Myocyte (in vitro differentiated cells): ENCODE results near the gene REG4. TPM values are rescaled to one million over a fixed set of nuclear protein-coding genes. Genes with fewer than 3 reads are reported as not detected.

Source experiments
- DNase-seq: peaks from one replicate; pipeline ENCODE4 v3.0.0-alpha.2; 2012; ENCODE audit warnings: low read depth
- total RNA-seq: library from RNA; depleted of rRNA; stranded (reverse); fragments of >200 nt; gene quantifications from 2 replicates; pipeline ENCODE4 v1.2.3, GENCODE V29; 2014

REG4 gene
- total RNA-seq, 1 donor from 2014 or later: not detected

DNA sequence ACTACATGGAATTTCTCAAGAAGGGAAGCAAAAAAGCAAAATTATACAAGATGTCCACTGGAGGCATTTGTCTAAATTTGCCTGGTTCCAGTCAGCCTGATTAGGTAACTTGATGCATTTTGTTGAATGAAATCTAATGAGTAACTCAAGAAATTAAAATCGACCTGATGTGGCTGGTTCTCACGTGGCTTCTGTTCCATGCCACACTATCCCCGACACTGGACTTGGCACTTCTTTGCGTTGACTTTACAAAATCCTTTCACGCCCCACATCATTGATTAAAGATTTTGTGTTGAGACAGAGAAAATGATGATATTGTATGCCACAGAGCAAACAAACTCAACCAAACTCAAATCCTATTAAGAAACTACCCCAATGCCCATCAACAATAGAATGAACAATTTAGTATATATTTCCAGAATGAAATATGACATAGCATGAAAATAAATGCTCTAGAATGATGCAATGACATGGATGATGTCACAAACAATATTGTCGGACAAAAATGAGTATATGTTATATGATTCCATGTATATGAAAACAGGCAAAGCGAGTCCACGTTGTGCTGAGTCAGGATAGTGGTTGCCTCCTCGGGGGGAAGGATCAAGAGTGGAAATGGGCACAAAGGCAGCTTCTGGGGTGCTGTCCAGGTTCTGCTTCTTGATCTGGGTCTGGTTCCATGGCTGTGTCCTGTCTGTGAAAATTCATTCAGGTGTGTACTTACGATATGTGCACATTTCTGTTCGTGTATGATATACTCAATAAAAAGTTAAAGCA, 29.6 kb downstream of the REG4 start:
- no peak for DNase-seq

DNA sequence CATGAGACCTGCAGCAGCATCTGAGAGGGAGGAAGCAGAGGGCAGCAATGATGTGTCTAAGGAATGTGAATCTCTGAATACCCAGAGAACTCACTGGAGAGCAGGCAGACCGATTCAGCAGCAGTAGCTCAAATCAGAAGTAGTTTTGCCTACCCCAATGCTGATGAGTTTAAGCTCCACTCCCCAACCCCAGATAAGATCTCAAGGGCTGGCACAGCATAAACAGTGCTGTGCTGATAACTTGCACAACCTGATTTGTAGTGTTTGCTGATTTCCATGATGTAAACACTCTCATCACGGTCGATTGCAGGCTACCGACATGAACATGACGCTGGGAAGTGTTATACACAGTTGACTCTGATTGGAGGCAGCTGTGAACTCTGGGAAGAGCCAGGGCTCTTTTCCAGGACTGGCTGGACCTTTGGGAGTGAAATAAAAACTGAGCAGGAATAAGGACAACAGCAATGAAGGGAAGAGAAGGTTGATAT, 31.3 kb downstream of the REG4 start:
- DNase-seq: no peak

GRCh38 chr1:119778886-119779560, 32.2 kb downstream of the REG4 start:
- DNase-seq: no peak

- no peak for DNase-seq
Observed at GRCh38 chr1:119778359-119778758, 32.9 kb downstream of the REG4 start.

- DNase-seq: no peak
Observed at GRCh38 chr1:119774746-119775490, 36.3 kb downstream of the REG4 start.

- DNase-seq: peak; percentile 53
Observed at GRCh38 chr1:119773711-119774241, 37.5 kb downstream of the REG4 start.

GRCh38 chr1:119772298-119772697, 39.0 kb downstream of the REG4 start:
- no peak for DNase-seq

- no peak for DNase-seq
Observed at GRCh38 chr1:119771770-119772169, 39.5 kb downstream of the REG4 start.

- peak; percentile 29 for DNase-seq
Observed at GRCh38 chr1:119771016-119771415, 40.2 kb downstream of the REG4 start.

- DNase-seq: no peak
Observed at GRCh38 chr1:119768778-119769177, 42.5 kb downstream of the REG4 start, which contains the start of gene HMGCS2. HMGCS2 (minus strand) TSS chr1:119768905; CDS start chr1:119768844, 61 bp downstream.

- no peak for DNase-seq
Observed at GRCh38 chr1:119767486-119767885, 43.8 kb downstream of the REG4 start.

GRCh38 chr1:119766374-119766794, 44.9 kb downstream of the REG4 start:
- peak; percentile 17 for DNase-seq

DNA sequence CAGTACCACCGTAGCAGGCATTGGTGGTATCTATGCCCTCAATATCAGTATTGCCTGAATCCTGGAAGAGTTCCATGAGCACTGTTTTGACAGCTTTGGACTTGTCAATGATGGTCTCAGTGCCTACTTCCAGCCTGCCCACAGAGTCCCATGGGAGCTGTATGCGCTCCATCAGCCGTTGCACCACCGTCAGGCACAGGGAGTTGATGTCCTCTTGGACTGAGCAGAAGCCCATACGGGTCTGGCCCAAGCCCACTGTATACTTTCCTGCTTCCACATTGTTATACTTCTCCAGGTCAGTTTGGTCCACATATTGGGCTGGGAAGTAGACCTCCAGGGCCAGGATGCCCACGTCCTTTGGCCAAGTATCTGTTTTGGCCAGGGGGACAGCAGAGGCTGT, 47.0 kb downstream of the REG4 start:
- no peak for DNase-seq

DNA sequence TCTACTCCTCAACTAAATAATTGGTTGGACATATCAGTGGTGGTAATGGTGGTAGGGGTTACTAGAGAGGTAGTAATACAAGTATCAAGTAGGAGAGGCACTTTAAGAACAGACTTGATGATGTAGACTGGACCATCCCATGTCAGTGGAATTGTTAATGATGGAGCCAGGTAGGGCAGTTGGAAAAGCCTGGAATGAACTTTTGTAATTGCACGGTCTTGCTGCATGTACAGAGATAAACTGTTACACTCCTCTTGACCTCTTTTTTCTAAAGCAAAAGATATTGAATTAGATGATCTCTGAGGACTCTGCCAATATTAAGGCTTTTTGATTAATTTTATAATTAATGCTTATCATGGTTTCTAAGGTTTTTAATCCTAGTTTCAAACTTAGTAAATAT, 48.3 kb downstream of the REG4 start:
- DNase-seq: no peak

DNA sequence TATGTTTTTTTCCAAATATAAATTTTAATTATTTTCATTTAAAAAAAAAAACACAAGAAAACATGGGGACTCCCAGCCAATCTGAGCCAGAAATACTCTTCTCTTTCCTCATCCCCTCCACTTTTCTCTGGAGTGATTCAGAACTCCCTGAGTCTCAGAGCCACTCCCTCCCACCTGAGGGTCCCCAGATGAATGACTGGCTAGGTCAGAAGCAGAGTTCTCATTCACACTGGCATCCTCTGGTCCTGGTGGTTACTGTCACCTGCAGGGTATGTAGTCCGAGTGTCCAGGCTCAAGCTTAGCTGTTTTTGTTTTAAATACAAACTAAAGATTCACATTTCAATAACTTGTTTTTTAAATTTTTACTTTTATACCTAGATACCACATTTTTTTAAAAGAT, 48.9 kb downstream of the REG4 start:
- DNase-seq: no peak

DNA sequence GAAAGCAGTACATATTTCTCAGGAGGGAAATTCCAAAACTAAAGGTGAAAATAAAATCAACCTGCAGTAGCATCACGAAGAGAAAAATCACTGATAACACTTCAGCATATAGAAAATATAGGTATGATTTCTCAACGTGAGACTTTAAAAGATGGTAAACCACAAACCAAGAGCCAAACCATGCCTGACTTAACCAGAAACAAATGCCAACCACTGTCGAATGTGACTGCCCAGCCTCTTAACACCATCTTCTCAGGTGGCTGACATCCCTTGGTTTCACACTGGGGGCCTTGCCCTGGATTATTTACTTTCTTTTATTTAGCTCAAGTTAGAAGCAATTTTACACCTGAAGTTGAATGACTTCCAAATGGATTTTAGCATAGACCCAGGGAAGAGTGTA, 52.7 kb downstream of the REG4 start:
- no peak for DNase-seq

GRCh38 chr1:119752592-119752991, 58.7 kb downstream of the REG4 start:
- DNase-seq: no peak

DNA sequence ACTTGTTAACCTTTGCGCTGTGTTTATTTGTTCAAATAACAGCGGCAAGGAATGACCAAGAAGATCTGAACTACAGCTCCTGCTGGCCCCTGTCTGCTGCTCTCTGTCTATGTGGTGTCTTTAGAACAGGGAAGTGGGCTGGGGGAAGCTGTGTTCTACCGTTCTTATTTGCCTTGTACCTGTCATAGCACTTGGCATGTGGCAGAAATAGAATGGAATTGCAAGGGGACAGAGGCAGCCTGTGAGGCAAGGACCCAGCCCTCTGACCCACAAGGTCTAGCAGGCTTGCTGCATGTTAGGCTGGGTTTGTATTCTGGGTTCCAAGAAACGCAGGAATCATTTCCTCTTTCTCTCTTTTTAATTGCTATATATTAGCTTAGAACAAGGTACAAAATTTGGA, 63.2 kb downstream of the REG4 start:
- no peak for DNase-seq

DNA sequence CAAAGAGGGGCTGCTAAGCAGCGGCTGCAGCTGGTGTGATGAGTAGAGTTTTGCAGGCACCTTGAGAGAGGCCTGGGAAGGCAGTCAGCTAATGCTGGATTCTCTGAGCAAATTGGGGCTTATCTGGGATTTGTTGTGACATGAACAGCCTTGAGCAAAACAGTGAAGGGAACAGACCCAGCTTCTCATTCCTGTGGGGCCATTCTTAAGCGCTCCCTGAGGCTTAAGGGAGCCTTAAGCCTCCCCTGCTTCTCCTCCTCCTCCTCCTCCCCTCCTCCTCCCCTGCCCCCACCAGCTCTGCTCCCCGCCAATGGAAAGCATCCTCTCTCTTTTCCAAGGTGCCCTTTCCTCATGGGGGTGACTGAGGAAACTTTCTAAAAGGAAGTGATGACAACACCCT, 63.8 kb downstream of the REG4 start:
- DNase-seq: no peak

GRCh38 chr1:119745034-119745433, 66.2 kb downstream of the REG4 start:
- no peak for DNase-seq

GRCh38 chr1:119744598-119744942, 66.7 kb downstream of the REG4 start:
- DNase-seq: no peak
